HL-60 (cell line): ENCODE results near the gene AHRR.

ENCODE experiments used
- POLR2AphosphoS5 ChIP-seq: IDR thresholded peaks from 2 replicates; pipeline ENCODE4 v1.6.1; 2012; ENCODE audit warnings: low read depth
- SPI1 ChIP-seq: IDR thresholded peaks from 2 replicates; pipeline ENCODE4 v1.6.1; 2012; ENCODE audit warnings: low read depth, mild to moderate bottlenecking, borderline replicate concordance
- TF ChIP-seq, protein P1 (sequence below): IDR thresholded peaks from one replicate; pipeline ENCODE4 v1.5.1; 2011; ENCODE audit warnings: low read length, control low read depth, inconsistent platforms; ENCODE audit not compliant: insufficient read depth

DNA sequence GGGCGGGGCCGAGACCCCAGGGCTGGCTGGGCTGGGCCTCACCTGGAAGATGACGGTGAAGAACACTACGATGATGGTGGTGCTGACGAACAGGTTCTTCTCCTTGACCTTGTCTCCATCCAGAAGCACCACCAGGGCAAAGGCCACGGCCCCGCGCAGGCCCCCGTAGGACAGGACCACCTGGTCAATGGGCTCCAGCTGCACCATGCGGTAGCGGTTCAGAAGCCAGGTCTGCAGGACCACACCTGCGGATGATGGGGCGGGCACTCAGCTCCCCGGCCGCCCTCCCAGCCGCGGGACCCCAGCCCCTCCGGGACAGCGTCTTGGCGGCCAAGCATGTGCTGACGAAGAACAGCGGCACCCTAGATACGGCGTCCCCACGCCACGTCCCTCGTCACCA lies 161.0 kb downstream of the AHRR start:
- TF ChIP-seq, protein P1, sequence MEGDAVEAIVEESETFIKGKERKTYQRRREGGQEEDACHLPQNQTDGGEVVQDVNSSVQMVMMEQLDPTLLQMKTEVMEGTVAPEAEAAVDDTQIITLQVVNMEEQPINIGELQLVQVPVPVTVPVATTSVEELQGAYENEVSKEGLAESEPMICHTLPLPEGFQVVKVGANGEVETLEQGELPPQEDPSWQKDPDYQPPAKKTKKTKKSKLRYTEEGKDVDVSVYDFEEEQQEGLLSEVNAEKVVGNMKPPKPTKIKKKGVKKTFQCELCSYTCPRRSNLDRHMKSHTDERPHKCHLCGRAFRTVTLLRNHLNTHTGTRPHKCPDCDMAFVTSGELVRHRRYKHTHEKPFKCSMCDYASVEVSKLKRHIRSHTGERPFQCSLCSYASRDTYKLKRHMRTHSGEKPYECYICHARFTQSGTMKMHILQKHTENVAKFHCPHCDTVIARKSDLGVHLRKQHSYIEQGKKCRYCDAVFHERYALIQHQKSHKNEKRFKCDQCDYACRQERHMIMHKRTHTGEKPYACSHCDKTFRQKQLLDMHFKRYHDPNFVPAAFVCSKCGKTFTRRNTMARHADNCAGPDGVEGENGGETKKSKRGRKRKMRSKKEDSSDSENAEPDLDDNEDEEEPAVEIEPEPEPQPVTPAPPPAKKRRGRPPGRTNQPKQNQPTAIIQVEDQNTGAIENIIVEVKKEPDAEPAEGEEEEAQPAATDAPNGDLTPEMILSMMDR, result no peak
- no peak for TF ChIP-seq POLR2AphosphoS5
- TF ChIP-seq SPI1, result no peak
